Measurements from ENCODE around the gene GRAP.
"Not testable (repeated sequence)": the region's sequence is repeated elsewhere in the genome, so short reads cannot be mapped to it uniquely, and the experiment has no call there.

GRAP gene

GRCh38 chr17:19030771-19031449, 15.8 kb downstream of the GRAP start:
- H3K9me3 ChIP-seq (ENCODE audit: control insufficient read depth, insufficient read depth, low read depth, low read length); CTCF ChIA-PET; H3K4me1 ChIP-seq (ENCODE audit: control insufficient read depth, insufficient read depth, low read length); H3K27ac ChIP-seq (ENCODE audit: extremely low read depth, low read depth, low read length); H3K36me3 ChIP-seq (ENCODE audit: control insufficient read depth in 2 of 2, insufficient read depth in 1 of 2, low read length in 2 of 2); POLR2A ChIA-PET; H3K4me3 ChIP-seq (ENCODE audit: low read depth, low read length): not testable (repeated sequence)

- H3K9me3 ChIP-seq (ENCODE audit: control insufficient read depth, insufficient read depth, low read depth, low read length); CTCF ChIA-PET; POLR2A ChIA-PET; H3K36me3 ChIP-seq (ENCODE audit: control insufficient read depth in 2 of 2, insufficient read depth in 1 of 2, low read length in 2 of 2); H3K4me1 ChIP-seq (ENCODE audit: control insufficient read depth, insufficient read depth, low read length); H3K4me3 ChIP-seq (ENCODE audit: low read depth, low read length); H3K27ac ChIP-seq (ENCODE audit: extremely low read depth, low read depth, low read length): not testable (repeated sequence)
Measured at GRCh38 chr17:19029740-19030139, 17.0 kb downstream of the GRAP start.

- H3K27ac ChIP-seq (ENCODE audit: extremely low read depth, low read depth, low read length); H3K4me1 ChIP-seq (ENCODE audit: control insufficient read depth, insufficient read depth, low read length); CTCF ChIA-PET; H3K4me3 ChIP-seq (ENCODE audit: low read depth, low read length); H3K36me3 ChIP-seq (ENCODE audit: control insufficient read depth in 2 of 2, insufficient read depth in 1 of 2, low read length in 2 of 2); POLR2A ChIA-PET; H3K9me3 ChIP-seq (ENCODE audit: control insufficient read depth, insufficient read depth, low read depth, low read length): not testable (repeated sequence)
Measured at GRCh38 chr17:19028671-19029070, 18.1 kb downstream of the GRAP start.

- Histone ChIP-seq H3K27ac (ENCODE audit: extremely low read depth, low read depth, low read length) (no peak overlapping the region), H3K4me3 (ENCODE audit: low read depth, low read length) (no peak overlapping the region), H3K4me1 (ENCODE audit: control insufficient read depth, insufficient read depth, low read length) (no peaks in the 10 kb centered on the region), H3K9me3 (ENCODE audit: control insufficient read depth, insufficient read depth, low read depth, low read length) (no peaks in the 10 kb centered on the region), H3K36me3 (ENCODE audit: control insufficient read depth in 2 of 2, insufficient read depth in 1 of 2, low read length in 2 of 2) (no peaks in the 10 kb centered on the region)
- POLR2A ChIA-PET, result no interaction called here
- no peak for TF ChIP-seq ZNF792 (tag by site-specific recombination; IDR thresholded peaks at IDR 0.05)
- TF ChIP-seq SCRT1 (tag by site-specific recombination; IDR thresholded peaks at IDR 0.05; ENCODE audit: borderline replicate concordance), result peak; percentile 91; the same call in 1 of the 2 replicates
- no peak for TF ChIP-seq ZEB2 (tag by site-specific recombination; IDR thresholded peaks at IDR 0.05)
- TF ChIP-seq PRDM10 (tag by site-specific recombination; IDR thresholded peaks at IDR 0.05), result 0 out of 2 replicates have a peak, but pooled peaks have one; percentile 12
- no peak for TF ChIP-seq ZNF501 (tag by site-specific recombination; IDR thresholded peaks at IDR 0.05)
- peak; percentile 91 for TF ChIP-seq SCRT2 (tag by site-specific recombination; IDR thresholded peaks at IDR 0.05)
- TF ChIP-seq ZNF610 (tag by site-specific recombination; IDR thresholded peaks at IDR 0.05; ENCODE audit: borderline replicate concordance), result no peak
- no peak for TF ChIP-seq ZNF140 (tag by site-specific recombination; IDR thresholded peaks at IDR 0.05)
- TF ChIP-seq REST (tag by site-specific recombination; IDR thresholded peaks at IDR 0.05), result no peak
- CTCF ChIA-PET, result interaction anchor here (0.9 to 4.8 kb wide), 2 partner anchors 64 to 398 kb away, joined by 3 to 31 read pairs; no protein-coding TSS in a partner anchor
Measured at GRCh38 chr17:19024101-19025078, 22.4 kb downstream of the GRAP start.

Data from HEK293 (cell line).